ENCODE data around the gene SLC6A9.

DNA sequence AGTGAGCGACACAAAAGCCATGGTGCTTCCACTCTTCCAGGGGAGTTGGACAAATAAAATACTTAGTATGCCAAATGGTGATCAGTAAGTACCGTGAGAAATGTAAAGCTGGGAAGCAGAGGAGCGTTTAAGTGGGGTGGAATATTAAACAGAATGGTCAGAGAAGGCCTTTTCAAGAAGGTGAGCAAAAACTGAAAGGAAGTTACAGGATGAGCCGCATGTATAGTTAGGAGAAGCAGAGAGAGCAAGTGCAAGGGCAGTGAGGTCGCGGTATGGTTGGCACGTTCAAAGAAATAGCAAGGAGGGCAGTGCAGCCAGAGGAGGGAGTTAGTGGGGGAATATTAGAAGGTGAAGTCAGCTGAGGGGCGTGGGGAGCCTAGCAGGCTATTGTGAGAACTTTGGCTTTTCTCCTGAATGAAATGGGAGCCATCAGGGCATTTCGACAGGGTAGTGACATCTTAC lies 57.2 kb downstream of the SLC6A9 start:
- TF ChIP-seq REST (IDR thresholded peaks at IDR 0.05) (no peak), POLR2A (IDR thresholded peaks at IDR 0.05; ENCODE audit: low read length) (no peak), CTCF (IDR thresholded peaks at IDR 0.05) (no peak), KDM1A (IDR thresholded peaks at IDR 0.05; ENCODE audit: low read depth) (no peak), EP300 (IDR thresholded peaks at IDR 0.05) (no peak), RNF2 (IDR thresholded peaks at IDR 0.05; ENCODE audit: borderline replicate concordance, low read depth) (no peak), SREBF2 (IDR thresholded peaks at IDR 0.05) (no peak)
